T-cell (primary cell): Measurements from ENCODE around the gene POLG. TPM values are rescaled to one million over a fixed set of nuclear protein-coding genes. Genes with fewer than 3 reads are reported as not detected.

ENCODE experiments used
- ATAC-seq, 4 experiments: fragments of 200-7000 bp in 3 of 4; fragments of 150-1000 bp in 1 of 4; cut with Tn5 transposase; replicated peaks in 1 of 4; 1 replicate in 3 of 4; 2 replicates in 1 of 4; pipeline ENCODE4 v1.10.0; 2021; ENCODE audit warnings: moderate library complexity in 3 of 4, mild to moderate bottlenecking in 2 of 4, moderate number of reproducible peaks in 1 of 4
- CTCF ChIA-PET, 2 donors: fragments of 300-600 bp; sonication (Branson Sonifier 250); formaldehyde crosslinking; loops; one replicate each; lab custom pipeline; 2022; ENCODE audit warnings: antibody characterized with exemption in 2 of 2; lab: Charles Lee
- POLR2A ChIA-PET, 2 donors: fragments of 300-600 bp; sonication (Branson Sonifier 250); formaldehyde crosslinking; loops; one replicate each; lab custom pipeline; 2022; ENCODE audit warnings: antibody characterized with exemption in 2 of 2; lab: Charles Lee
- DNase-seq, 35 experiments: peaks; one replicate each; pipeline versions ENCODE4 v3.0.0 to v3.0.0-alpha.2; 2013 to 2023
- H3K27ac ChIP-seq: one replicate; pipeline ENCODE4 v1.5.1; 2013; ENCODE audit warnings: low read length
- H3K27me3 ChIP-seq, 2 experiments: replicated peaks in 1 of 2; 1 replicate in 1 of 2; 2 replicates in 1 of 2; pipeline versions ENCODE4 v1.6.1 to v1.7.0; 2013; ENCODE audit warnings: low read length in 1 of 2, mixed read lengths in 1 of 2; ENCODE audit not compliant: control insufficient read depth in 2 of 2, insufficient read depth in 2 of 2; ENCODE audit errors: extremely low read depth in 1 of 2
- H3K36me3 ChIP-seq, 2 donors: 1 replicate in 1 of 2; 2 replicates in 1 of 2; pipeline versions ENCODE4 v1.6.1 to v1.7.0; 2013; ENCODE audit warnings: low read length in 1 of 2; ENCODE audit not compliant: control insufficient read depth in 2 of 2, insufficient read depth in 1 of 2; ENCODE audit errors: extremely low read depth in 1 of 2
- H3K4me1 ChIP-seq, 2 experiments: 1 replicate in 1 of 2; 2 replicates in 1 of 2; pipeline versions ENCODE4 v1.6.1 to v1.7.0; 2013; ENCODE audit warnings: low read length in 2 of 2, mixed read lengths in 1 of 2; ENCODE audit not compliant: insufficient read depth in 2 of 2, control insufficient read depth in 1 of 2; ENCODE audit errors: extremely low read depth in 1 of 2
- H3K4me3 ChIP-seq, 2 donors: 1 replicate in 1 of 2; 2 replicates in 1 of 2; pipeline versions ENCODE4 v1.5.1 to v1.7.0; 2013; ENCODE audit warnings: mild to moderate bottlenecking in 2 of 2, low read length in 1 of 2, moderate library complexity in 1 of 2; ENCODE audit not compliant: control insufficient read depth in 1 of 2; ENCODE audit errors: extremely low read depth in 1 of 2
- H3K9me3 ChIP-seq: 2 replicates; pipeline ENCODE4 v1.7.0; 2013
- H3K27ac Mint-ChIP-seq, 2 donors: one replicate each; pipeline ENCODE4 v1.8.0; 2020 to 2021; ENCODE audit warnings: mild to moderate bottlenecking in 2 of 2, mixed read lengths in 2 of 2
- H3K27me3 Mint-ChIP-seq, 2 donors: one replicate each; pipeline ENCODE4 v1.8.0; 2021 to 2022; ENCODE audit warnings: mixed read lengths in 2 of 2
- H3K36me3 Mint-ChIP-seq: one replicate; pipeline ENCODE4 v1.8.0; 2021; ENCODE audit warnings: mixed read lengths
- H3K4me1 Mint-ChIP-seq, 3 donors: one replicate each; pipeline ENCODE4 v1.8.0; 2020 to 2022; ENCODE audit warnings: mixed read lengths in 3 of 3, mild to moderate bottlenecking in 1 of 3
- H3K4me3 Mint-ChIP-seq, 3 donors: one replicate each; pipeline ENCODE4 v1.8.0; 2020 to 2022; ENCODE audit warnings: mild to moderate bottlenecking in 3 of 3, mixed read lengths in 3 of 3, moderate library complexity in 3 of 3
- H3K9me3 Mint-ChIP-seq, 3 donors: one replicate each; pipeline ENCODE4 v1.8.0; 2020 to 2022; ENCODE audit warnings: mixed read lengths in 3 of 3
- WGBS: methylation state at CpG from one replicate; pipeline ENCODE4 v1.1.5; 2013; ENCODE audit warnings: missing lambda C conversion rate; ENCODE audit not compliant: insufficient coverage; 5-methylcytosine and 5-hydroxymethylcytosine counted together
- total RNA-seq, 35 experiments: library from RNA in 6 of 35; stranded (reverse) in 6 of 35; fragments of 120-200 nt in 1 of 35; gene quantifications; one replicate each; pipeline versions ENCODE4 v1.2.1 to v1.2.4 and lab custom pipeline; 2013 to 2026

Gene POLG
- total RNA-seq, 5 donors from 2014 or later (not counting 1 experiment from before 2014, with no cell fraction given) = 136 to 171 (median 165) TPM

DNA sequence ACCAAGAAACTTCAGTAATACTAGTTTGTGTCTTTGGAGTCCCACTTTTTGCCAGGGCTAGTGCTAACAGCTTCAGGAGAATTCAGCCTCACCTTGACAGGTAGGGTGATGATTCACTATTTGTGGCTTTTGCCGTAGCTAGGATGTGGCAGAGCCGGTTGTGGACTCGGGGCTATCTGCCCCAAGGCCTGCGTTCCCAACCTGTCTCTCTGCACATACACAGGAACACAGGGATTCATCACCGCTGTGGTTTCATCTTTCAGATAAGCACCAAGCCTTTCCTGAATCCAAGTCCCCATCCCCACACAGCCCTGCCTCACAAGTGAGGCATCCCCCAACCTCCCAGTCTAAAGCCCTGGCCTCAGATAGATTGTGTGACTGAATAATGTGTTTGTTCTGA, 45.2 kb upstream of the POLG start:
- Histone ChIP-seq H3K27ac (no peak overlapping the region), H3K27me3 (peaks cover 27 to 62% of the 10 kb centered on the region in 2 experiments), H3K4me1 (peaks cover 0 to 27% of the 10 kb centered on the region in 2 experiments), H3K4me3 (peak overlapping the region in 1 of 2 donors; percentile 47), H3K36me3 (no peaks in the 10 kb centered on the region), H3K9me3 (no peaks in the 10 kb centered on the region)
- Mint-ChIP-seq H3K27me3 (peaks cover 54 to 80% of the 10 kb centered on the region in 2 donors), H3K27ac (no peak overlapping the region), H3K9me3 (no peaks in the 10 kb centered on the region), H3K36me3 (no peaks in the 10 kb centered on the region), H3K4me1 (peaks cover 0 to 10% (median 7%) of the 10 kb centered on the region in 3 donors), H3K4me3 (peak overlapping the region; percentile 41 to 78 (median 42))
- CTCF ChIA-PET = no interaction called here
- WGBS = 80% methylated on average over 1 of the region's 5 CpGs
- POLR2A ChIA-PET = no interaction called here
- ATAC-seq (no peak), DNase-seq (no peak)

DNA sequence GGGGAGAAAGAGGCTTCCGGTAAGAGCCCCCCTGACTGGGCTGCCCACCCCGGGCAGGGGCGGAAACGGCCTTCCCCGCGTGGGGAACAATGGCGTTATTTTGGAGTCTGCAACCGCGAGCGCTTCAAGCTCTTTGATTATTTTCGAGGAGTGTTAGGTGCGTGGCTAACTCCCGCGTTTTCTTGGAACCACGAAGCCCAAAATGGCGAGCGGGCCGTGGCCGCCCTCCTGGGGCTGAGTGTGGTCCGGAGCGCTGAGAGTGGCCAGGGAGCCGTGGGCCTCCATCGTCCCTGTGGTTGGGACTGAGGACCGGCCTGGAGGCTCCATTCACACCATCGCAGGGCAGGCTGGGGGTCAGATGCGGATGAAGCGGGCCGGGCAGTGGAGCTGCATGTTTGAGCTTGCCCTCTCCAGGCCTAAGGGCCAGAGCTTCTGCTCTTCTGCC, 44.6 kb upstream of the POLG start:
- H3K4me3 ChIP-seq = peak overlapping the region in 1 of 2 donors; percentile 47
- CTCF ChIA-PET = no interaction called here
- Mint-ChIP-seq H3K4me3 (peak overlapping the region; percentile 42 to 78 (median 50)), H3K9me3 (no peaks in the 10 kb centered on the region), H3K27me3 (peaks cover 60 to 81% of the 10 kb centered on the region in 2 donors), H3K4me1 (peaks cover 0 to 10% (median 7%) of the 10 kb centered on the region in 3 donors), H3K36me3 (no peaks in the 10 kb centered on the region), H3K27ac (no peak overlapping the region)
- no peak overlapping the region for H3K27ac ChIP-seq
- H3K27me3 ChIP-seq = peaks cover 27 to 63% of the 10 kb centered on the region in 2 experiments
- no peaks in the 10 kb centered on the region for H3K9me3 ChIP-seq
- ATAC-seq (peak in 1 of 4 experiments; percentile 26), DNase-seq (no peak)
- H3K4me1 ChIP-seq = peaks cover 0 to 27% of the 10 kb centered on the region in 2 experiments
- WGBS = 27% methylated on average over 25 of the region's 28 CpGs
- POLR2A ChIA-PET = no interaction called here
- H3K36me3 ChIP-seq = no peaks in the 10 kb centered on the region

DNA sequence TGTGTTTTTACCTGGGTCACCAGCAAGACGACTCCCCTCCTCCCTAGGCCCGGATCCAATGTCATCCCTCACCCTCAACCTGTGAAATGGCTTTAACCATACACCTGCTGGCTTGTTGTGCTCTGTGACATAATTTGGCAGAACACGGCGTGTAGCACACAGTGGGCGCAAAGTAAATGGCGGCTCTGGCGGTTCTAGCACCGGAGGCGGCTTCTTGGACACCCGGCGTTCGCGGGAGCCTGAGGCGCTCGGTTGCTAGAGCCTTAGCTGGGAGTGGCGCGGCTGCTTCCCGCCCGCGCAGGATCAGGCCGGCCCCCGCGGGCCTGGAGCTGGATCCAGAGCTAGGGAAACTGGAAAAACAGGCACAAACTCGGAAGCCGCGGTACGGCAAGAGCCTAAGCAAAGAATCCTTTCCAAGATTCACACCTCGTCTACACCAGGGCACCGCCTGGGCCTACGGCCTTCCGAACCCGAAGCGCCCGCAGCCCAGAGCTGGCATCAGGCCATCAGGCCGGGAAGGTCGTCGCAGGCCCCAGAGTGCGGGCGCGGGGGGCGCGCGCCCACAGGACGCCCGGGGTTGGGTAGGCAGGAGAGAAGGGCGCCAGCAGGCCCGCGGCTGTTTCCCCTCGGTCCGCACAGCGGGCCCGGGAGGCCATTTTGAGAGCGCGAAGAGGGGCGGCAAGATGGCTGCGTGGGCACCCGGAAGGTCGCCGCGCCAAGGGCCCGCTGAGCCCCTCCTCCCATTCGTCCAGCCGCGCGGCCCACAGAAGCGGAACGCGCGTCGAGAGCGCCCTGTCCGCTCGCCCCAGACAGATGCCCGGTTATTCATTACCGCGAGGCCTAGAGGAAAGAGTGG, 43.9 kb upstream of the POLG start:
- ATAC-seq (peak; percentile 31 to 56 (median 47)), DNase-seq (peak in 1 of 35 experiments; percentile 38)
- no peaks in the 10 kb centered on the region for H3K36me3 ChIP-seq
- ChIA-PET CTCF (no interaction called here), POLR2A (no interaction called here)
- H3K4me1 ChIP-seq = peaks cover 0 to 27% of the 10 kb centered on the region in 2 experiments
- peak overlapping the region; percentile 62 to 78 (median 77) for H3K4me3 Mint-ChIP-seq
- no peaks in the 10 kb centered on the region for H3K36me3 Mint-ChIP-seq
- H3K27me3 ChIP-seq = peaks cover 33 to 61% of the 10 kb centered on the region in 2 experiments
- H3K4me3 ChIP-seq = peak overlapping the region; percentile 46 to 47
- H3K9me3 Mint-ChIP-seq = no peaks in the 10 kb centered on the region
- peaks cover 67 to 89% of the 10 kb centered on the region in 2 donors for H3K27me3 Mint-ChIP-seq
- no peak overlapping the region for H3K27ac ChIP-seq
- H3K27ac Mint-ChIP-seq = peak overlapping the region in 1 of 2 donors; percentile 52
- 15% methylated on average over 74 of the region's 76 CpGs for WGBS
- no peaks in the 10 kb centered on the region for H3K9me3 ChIP-seq
- peaks cover 0 to 10% (median 7%) of the 10 kb centered on the region in 3 donors for H3K4me1 Mint-ChIP-seq

DNA sequence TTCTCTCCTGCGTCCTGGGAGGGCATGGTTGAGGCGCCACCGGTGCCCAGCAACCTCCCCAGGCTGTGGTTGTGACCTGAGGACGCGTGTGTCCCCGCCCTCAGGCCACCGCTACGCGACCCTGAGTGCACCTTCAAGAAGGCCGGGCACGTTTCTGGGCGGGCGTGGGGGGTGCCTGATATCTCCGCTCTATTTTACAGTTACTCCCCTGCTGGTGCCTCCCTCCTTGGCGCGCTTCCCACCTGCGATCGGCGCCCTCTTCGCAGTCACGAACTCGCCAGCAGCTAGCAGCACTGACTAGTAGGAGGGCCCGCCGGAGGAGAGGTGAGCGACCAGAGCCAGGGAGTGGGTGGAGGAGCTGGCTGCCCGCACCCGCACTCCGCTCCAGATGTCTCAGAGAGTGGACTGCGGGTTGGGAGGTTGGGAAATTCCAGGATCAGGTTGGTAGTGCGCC, 43.2 kb upstream of the POLG start:
- Histone ChIP-seq H3K27ac (no peak overlapping the region), H3K4me1 (peaks cover 0 to 27% of the 10 kb centered on the region in 2 experiments), H3K27me3 (peaks cover 34 to 59% of the 10 kb centered on the region in 2 experiments), H3K4me3 (peak overlapping the region; percentile 46 to 47), H3K9me3 (no peaks in the 10 kb centered on the region), H3K36me3 (no peaks in the 10 kb centered on the region)
- DNase-seq = peak in 5 of 35 experiments; percentile 8 to 39 (median 26)
- WGBS = 13% methylated on average over 14 of the region's 30 CpGs
- Mint-ChIP-seq H3K9me3 (no peaks in the 10 kb centered on the region), H3K4me1 (peaks cover 0 to 10% (median 7%) of the 10 kb centered on the region in 3 donors), H3K4me3 (peak overlapping the region; percentile 62 to 78 (median 77)), H3K36me3 (no peaks in the 10 kb centered on the region), H3K27me3 (peaks cover 63 to 88% of the 10 kb centered on the region in 2 donors), H3K27ac (no peak overlapping the region)
- ATAC-seq = peak; percentile 27 to 55 (median 44)
- CTCF ChIA-PET = no interaction called here
- POLR2A ChIA-PET = no interaction called here

DNA sequence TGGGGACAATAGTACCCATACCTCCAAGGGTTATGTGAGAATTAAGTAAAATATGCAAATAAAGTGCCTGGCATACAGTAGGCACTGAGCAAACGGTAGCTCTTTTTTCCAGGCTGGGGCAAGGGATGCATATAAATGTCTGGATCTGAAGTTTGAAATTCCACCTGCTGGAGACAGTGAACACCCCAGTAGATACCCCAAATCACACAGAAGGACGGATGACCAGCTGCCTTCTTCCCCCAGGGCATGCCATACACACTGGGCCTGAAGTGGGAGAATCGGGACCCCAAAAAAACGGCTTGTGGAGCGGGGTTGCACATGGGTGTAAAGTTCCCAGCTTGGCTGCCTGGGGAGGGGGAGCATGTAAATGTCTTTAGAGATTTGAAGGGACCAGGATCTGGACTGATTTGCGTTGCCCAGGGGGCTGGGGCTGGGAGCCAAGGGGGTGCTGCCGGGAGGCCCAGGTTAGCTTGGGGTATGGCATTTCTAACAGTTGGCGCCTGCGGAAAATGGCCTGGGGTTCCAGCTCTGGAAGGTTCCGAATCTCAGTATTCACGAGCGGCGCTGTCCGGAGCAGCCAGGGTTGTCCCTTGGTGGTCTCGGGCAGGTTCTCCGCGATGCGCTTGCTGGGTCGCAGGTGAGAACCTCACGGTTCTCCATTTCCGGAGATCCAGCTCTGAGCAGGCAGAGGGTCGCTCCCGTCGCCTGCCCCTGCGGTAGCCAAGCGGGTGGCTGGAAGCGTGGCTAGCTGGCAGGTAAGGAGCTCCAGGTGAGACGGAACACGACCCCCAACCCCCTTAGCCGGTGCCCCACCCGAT, 42.6 kb upstream of the POLG start:
- WGBS = 24% methylated on average over 26 of the region's 31 CpGs
- Histone ChIP-seq H3K36me3 (no peaks in the 10 kb centered on the region), H3K4me1 (peaks cover 0 to 27% of the 10 kb centered on the region in 2 experiments), H3K27ac (no peak overlapping the region), H3K27me3 (peaks cover 35 to 66% of the 10 kb centered on the region in 2 experiments), H3K9me3 (no peaks in the 10 kb centered on the region), H3K4me3 (no peak overlapping the region)
- DNase-seq (no peak), ATAC-seq (no peak)
- Mint-ChIP-seq H3K9me3 (no peaks in the 10 kb centered on the region), H3K36me3 (no peaks in the 10 kb centered on the region), H3K4me1 (peaks cover 0 to 10% (median 8%) of the 10 kb centered on the region in 3 donors), H3K27ac (peak overlapping the region in 1 of 2 donors; percentile 39), H3K4me3 (peak overlapping the region; percentile 62 to 78 (median 77)), H3K27me3 (peaks cover 59 to 86% of the 10 kb centered on the region in 2 donors)
- ChIA-PET POLR2A (no interaction called here), CTCF (no interaction called here)

DNA sequence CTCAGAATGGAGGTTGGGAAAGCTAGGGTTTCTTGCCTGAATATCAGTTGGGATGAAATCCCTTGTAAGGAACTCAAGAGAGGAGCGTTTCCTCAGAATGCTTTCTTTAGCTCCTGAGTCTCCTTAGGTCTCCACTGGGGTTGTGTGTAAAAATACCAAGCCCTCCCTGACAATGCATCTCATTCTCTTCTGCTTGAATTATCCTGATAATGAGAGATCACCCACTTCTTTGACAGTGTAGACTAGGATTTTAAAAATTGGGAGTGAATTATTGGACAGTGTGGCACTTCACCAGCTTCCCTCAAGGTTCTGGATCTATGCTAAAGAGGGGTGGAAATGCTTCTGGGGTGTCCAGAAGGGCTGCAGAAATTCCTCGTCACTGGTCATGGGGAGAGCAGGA, 41.8 kb upstream of the POLG start:
- no peaks in the 10 kb centered on the region for H3K36me3 Mint-ChIP-seq
- DNase-seq (no peak), ATAC-seq (no peak)
- no peaks in the 10 kb centered on the region for H3K9me3 ChIP-seq
- POLR2A ChIA-PET = no interaction called here
- no peak overlapping the region for H3K4me3 ChIP-seq
- WGBS = 50% methylated on average over 1 of the region's 2 CpGs
- peaks cover 0 to 10% (median 10%) of the 10 kb centered on the region in 3 donors for H3K4me1 Mint-ChIP-seq
- CTCF ChIA-PET = no interaction called here
- H3K27me3 ChIP-seq = peaks cover 34 to 73% of the 10 kb centered on the region in 2 experiments
- H3K4me3 Mint-ChIP-seq = no peak overlapping the region
- no peak overlapping the region for H3K27ac ChIP-seq
- no peaks in the 10 kb centered on the region for H3K36me3 ChIP-seq
- H3K27ac Mint-ChIP-seq = no peak overlapping the region
- H3K4me1 ChIP-seq = peaks cover 0 to 27% of the 10 kb centered on the region in 2 experiments
- H3K27me3 Mint-ChIP-seq = peaks cover 64 to 83% of the 10 kb centered on the region in 2 donors
- no peaks in the 10 kb centered on the region for H3K9me3 Mint-ChIP-seq
